ENCODE data around the gene FGF11.

GRCh38 chr17:7483255-7484066 is 44.1 kb downstream of the FGF11 start:
- TF ChIP-seq CTCF (IDR thresholded peaks at IDR 0.05; ENCODE audit: insufficient read depth, low read depth, low read length) (no peak), EZH2 (IDR thresholded peaks at IDR 0.05; ENCODE audit: insufficient read depth, low read length) (no peak)
